Fibroblast of villous mesenchyme (primary cell): ENCODE measurements around the gene H2AZ2. TPM values are rescaled to one million over a fixed set of nuclear protein-coding genes. Genes with fewer than 3 reads are reported as not detected.
A peak's percentile ranks its signal among the peaks of the same experiment; 100 is the strongest.

Experiments
- DNase-seq: peaks from one replicate; pipeline ENCODE4 v3.0.0-alpha.2; 2010; ENCODE audit warnings: low read depth
- H3K4me3 ChIP-seq: 2 replicates; pipeline ENCODE4 v1.5.1; 2011; ENCODE audit warnings: low read depth, mild to moderate bottlenecking, low read length
- total RNA-seq: library from RNA; depleted of rRNA; stranded (reverse); fragments of >200 nt; gene quantifications from 2 replicates; pipeline ENCODE4 v1.2.3, GENCODE V29; 2012
- TF ChIP-seq, protein P1 (sequence below): IDR thresholded peaks from 2 replicates; pipeline ENCODE4 v1.5.1; 2012; ENCODE audit warnings: low read depth, mild to moderate bottlenecking, low read length; ENCODE audit not compliant: insufficient read depth

The H2AZ2 gene
- total RNA-seq, 1 donor = 111 TPM

DNA sequence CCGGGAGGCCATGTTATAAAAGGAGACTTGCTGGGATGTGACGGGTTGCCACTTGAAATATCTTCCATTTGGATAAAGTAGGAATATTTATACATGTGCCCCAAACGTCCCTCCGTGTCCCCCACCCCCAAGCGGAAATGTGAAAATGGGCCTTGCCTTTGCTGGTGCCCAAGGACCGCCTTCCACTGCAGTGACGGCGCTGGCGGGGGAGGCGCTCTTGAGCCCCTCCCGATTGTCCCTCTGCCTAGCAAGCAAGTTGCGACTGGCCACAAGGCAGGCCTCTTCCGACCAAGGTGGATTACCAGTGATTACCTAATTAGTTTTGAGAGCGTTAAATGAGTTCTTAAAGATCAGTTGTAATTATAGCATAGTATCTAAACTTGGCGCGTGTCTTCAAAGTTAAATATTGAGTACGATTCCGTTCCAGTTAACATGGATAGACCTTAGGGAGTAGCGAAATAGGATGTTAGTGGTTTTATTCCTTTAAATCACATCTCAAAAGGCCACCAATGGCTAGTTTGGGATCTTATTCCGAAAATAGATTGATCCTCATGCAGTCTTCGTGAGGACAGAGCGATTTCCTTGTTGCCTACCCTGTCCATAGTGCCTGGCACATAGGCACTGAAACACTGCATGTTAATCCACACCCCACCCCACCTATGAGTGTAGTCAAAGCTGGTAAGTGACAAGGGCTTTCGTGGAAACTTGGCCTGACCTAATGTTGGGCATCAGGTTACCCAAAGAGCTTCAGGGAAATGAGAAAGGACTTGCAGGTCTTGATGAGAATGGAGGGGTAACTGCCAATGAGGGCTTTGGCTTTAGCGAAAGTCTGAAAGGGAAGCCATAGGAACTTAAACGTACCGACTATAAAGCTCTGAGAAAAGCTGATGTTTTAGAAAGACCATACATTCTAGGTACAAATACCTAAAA lies 50.3 kb downstream of the H2AZ2 start:
- H3K4me3 ChIP-seq = peak overlapping the region; percentile 75
- peak; percentile 86 for DNase-seq
- TF ChIP-seq, protein P1, sequence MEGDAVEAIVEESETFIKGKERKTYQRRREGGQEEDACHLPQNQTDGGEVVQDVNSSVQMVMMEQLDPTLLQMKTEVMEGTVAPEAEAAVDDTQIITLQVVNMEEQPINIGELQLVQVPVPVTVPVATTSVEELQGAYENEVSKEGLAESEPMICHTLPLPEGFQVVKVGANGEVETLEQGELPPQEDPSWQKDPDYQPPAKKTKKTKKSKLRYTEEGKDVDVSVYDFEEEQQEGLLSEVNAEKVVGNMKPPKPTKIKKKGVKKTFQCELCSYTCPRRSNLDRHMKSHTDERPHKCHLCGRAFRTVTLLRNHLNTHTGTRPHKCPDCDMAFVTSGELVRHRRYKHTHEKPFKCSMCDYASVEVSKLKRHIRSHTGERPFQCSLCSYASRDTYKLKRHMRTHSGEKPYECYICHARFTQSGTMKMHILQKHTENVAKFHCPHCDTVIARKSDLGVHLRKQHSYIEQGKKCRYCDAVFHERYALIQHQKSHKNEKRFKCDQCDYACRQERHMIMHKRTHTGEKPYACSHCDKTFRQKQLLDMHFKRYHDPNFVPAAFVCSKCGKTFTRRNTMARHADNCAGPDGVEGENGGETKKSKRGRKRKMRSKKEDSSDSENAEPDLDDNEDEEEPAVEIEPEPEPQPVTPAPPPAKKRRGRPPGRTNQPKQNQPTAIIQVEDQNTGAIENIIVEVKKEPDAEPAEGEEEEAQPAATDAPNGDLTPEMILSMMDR = peak; percentile 44

DNA sequence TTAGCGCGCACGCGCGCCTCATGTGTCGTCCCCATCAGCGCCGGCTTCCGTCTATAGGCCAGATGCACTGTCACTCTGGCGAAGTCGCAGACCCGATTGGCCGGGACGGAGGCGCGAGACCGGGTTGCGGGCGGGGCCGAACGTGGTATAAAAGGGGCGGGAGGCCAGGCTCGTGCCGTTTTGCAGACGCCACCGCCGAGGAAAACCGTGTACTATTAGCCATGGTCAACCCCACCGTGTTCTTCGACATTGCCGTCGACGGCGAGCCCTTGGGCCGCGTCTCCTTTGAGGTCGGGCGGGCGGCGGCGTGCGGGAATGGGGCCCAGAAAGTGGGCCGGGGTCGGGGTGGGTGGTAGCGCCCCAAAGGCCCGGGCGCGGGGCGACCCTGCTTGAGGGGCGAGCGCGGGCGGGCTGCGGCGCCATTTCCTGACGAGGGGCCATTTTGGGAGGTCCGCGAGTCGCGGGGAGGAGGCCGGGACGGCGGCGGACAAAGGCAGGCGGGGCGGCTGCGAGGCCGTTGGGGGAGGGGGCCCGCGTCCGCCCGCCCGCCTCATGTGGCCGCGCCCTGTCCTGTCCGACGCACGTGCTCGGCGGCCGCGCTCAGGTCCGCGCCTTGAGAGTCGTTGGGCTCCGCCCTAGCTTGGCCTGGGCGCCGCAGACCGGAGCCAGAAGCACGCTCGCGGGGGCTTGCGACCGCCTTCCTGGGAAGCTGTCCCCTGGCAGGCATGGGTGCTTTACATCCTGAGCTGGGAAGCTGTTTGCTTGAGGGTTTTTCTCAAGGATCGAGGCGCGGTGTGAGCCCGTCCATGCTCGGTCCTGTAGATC lies 51.2 kb downstream of the H2AZ2 start, which contains the start of gene PPIA:
TSS of gene PPIA (plus strand) at position 178 of the 825 bp plus-strand sequence. CDS start at position 222, 44 bp downstream.
- peak; percentile 99 for DNase-seq
- TF ChIP-seq, protein P1 = no peak
- peak within 1 kb of the TSS; percentile 75 for H3K4me3 ChIP-seq

DNA sequence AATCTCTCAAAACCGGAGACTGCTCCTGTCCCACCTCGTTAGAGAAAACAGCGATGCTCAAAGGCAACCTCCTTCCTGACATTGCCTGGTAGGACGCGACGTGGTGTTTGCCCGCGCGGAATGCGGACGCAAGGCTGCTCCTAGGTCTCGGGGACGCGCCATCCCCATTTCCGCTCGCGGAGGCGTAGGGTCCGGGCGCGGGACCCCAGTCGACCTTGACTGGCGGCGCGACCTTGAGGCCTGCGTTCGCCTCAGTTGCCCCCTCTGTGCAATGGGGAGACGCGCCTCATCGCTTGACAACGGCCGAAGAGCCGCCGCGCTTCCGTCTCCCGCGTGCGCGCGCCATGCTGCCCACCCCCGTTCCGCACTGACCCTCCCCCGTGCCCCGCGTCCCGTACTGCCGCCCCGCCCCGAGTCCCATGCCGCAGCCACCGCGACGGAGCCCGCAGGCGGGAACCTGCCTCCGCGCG lies 51.8 kb downstream of the H2AZ2 start:
- DNase-seq = peak; percentile 46

DNA sequence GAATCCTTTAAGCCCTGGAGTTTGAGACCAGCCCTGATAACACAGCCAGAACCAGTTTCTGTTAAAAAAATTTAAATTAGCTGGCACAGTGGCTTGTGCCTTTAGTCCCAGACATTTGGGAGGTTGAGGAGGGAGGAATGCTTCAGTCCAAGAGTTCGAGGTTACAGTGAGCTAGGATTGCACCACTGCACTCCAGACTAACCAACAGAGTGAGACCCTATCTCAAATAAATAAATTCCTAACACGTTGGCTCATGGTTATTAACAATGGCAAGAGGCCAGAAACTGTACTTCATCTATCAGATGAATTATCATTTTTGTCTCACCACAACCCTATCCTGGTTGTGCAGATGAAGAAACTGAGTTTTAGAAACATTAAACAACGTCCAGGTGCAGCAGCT lies 53.6 kb downstream of the H2AZ2 start:
- TF ChIP-seq, protein P1 = no peak
- DNase-seq = peak; percentile 29
- H3K4me3 ChIP-seq = no peak overlapping the region

More for the DNA sequence above, 51.8 kb downstream of the H2AZ2 start:
- TF ChIP-seq, protein P1 = no peak
- peak overlapping the region; percentile 75 for H3K4me3 ChIP-seq

DNA sequence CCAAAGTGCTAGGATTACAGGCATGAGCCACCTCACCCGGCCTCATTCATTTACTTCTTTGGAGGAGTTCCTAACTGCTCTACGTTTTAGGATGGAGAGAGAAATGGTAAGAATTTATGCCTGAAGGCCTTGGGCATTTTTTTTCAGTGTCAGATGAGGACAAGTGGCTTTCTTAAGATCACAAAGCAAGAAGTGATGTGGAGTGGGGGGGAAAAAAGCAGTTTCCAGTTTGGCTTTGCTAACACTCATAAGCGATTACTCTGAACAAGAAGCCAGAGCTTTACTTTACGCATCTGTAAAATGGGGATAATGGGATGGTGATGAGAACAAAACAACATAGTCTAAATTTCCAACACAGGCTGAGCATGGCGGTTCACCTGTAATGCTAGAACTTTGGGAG lies 54.0 kb downstream of the H2AZ2 start:
- H3K4me3 ChIP-seq = no peak overlapping the region
- DNase-seq = no peak
- TF ChIP-seq, protein P1 = no peak
